Mesenchymal stem cell (in vitro differentiated cells and primary cell): ENCODE measurements around the gene CDYL.

Source experiments
- DNase-seq: peaks from one replicate; pipeline ENCODE4 v3.0.0-alpha.2; 2013
- H2AFZ ChIP-seq: one replicate; pipeline ENCODE4 v1.6.1; 2013; ENCODE audit warnings: low read depth, mild to moderate bottlenecking, control low read depth, inconsistent platforms, low read length, moderate library complexity
- H2AK5ac ChIP-seq: 2 replicates; pipeline ENCODE4 v1.6.1; 2013; ENCODE audit warnings: low read length, moderate library complexity, mild to moderate bottlenecking, inconsistent platforms; ENCODE audit not compliant: severe bottlenecking
- H2BK120ac ChIP-seq: one replicate; pipeline ENCODE4 v1.6.1; 2013; ENCODE audit warnings: low read depth, mild to moderate bottlenecking, inconsistent platforms, low read length, moderate library complexity
- H2BK12ac ChIP-seq, 2 experiments: one replicate each; pipeline ENCODE4 v1.6.1; 2013; ENCODE audit warnings: inconsistent platforms in 2 of 2, low read length in 2 of 2, mild to moderate bottlenecking in 2 of 2, moderate library complexity in 2 of 2, control low read depth in 1 of 2
- H2BK15ac ChIP-seq: one replicate; pipeline ENCODE4 v1.6.1; 2013; ENCODE audit warnings: mild to moderate bottlenecking, low read depth, inconsistent platforms; ENCODE audit not compliant: poor library complexity, severe bottlenecking
- H2BK5ac ChIP-seq: 2 replicates; pipeline ENCODE4 v1.6.1; 2013; ENCODE audit warnings: low read depth, mild to moderate bottlenecking, low read length, control low read depth, inconsistent platforms; ENCODE audit not compliant: poor library complexity, severe bottlenecking
- H3K14ac ChIP-seq, 2 experiments: one replicate each; pipeline ENCODE4 v1.6.1; 2013; ENCODE audit warnings: inconsistent platforms in 2 of 2, low read length in 2 of 2, control low read depth in 1 of 2, mild to moderate bottlenecking in 1 of 2, moderate library complexity in 1 of 2
- H3K18ac ChIP-seq, 2 experiments: one replicate each; pipeline ENCODE4 v1.6.1; 2013; ENCODE audit warnings: inconsistent platforms in 2 of 2, low read length in 2 of 2, control low read depth in 1 of 2, low read depth in 1 of 2, mild to moderate bottlenecking in 1 of 2
- H3K23ac ChIP-seq, 2 experiments: one replicate each; pipeline ENCODE4 v1.6.1; 2013; ENCODE audit warnings: inconsistent platforms in 2 of 2, low read length in 2 of 2, mild to moderate bottlenecking in 2 of 2, moderate library complexity in 2 of 2, control low read depth in 1 of 2
- H3K27ac ChIP-seq: 2 replicates; pipeline ENCODE4 v1.5.1; 2013; ENCODE audit warnings: mild to moderate bottlenecking, moderate library complexity, low read length, control low read depth, inconsistent platforms; ENCODE audit not compliant: poor library complexity, severe bottlenecking
- H3K27me3 ChIP-seq, 2 experiments: 2 replicates each; pipeline versions ENCODE4 v1.6.1 to v1.7.0; 2013; ENCODE audit warnings: low read length in 2 of 2, mild to moderate bottlenecking in 2 of 2, moderate library complexity in 2 of 2, control low read depth in 1 of 2, inconsistent platforms in 1 of 2; ENCODE audit not compliant: control insufficient read depth in 1 of 2, insufficient read depth in 1 of 2
- H3K36me3 ChIP-seq, 2 experiments: 2 replicates each; pipeline versions ENCODE4 v1.6.1 to v1.7.0; 2013; ENCODE audit warnings: low read length in 2 of 2, control low read depth in 1 of 2, inconsistent platforms in 1 of 2, low read depth in 1 of 2, mild to moderate bottlenecking in 1 of 2; ENCODE audit not compliant: insufficient read depth in 2 of 2, control insufficient read depth in 1 of 2
- H3K4ac ChIP-seq, 2 experiments: one replicate each; pipeline ENCODE4 v1.6.1; 2013; ENCODE audit warnings: inconsistent platforms in 2 of 2, low read length in 2 of 2, mild to moderate bottlenecking in 2 of 2, moderate library complexity in 2 of 2, control low read depth in 1 of 2, low read depth in 1 of 2
- H3K4me1 ChIP-seq: 2 replicates; pipeline ENCODE4 v1.6.1; 2013; ENCODE audit warnings: low read depth, low read length, control low read depth; ENCODE audit not compliant: control insufficient read depth, insufficient read depth
- H3K4me2 ChIP-seq: 2 replicates; pipeline ENCODE4 v1.6.1; 2013; ENCODE audit warnings: low read length, mild to moderate bottlenecking, inconsistent platforms; ENCODE audit not compliant: poor library complexity, severe bottlenecking
- H3K4me3 ChIP-seq, 2 experiments: 2 replicates each; pipeline versions ENCODE4 v1.5.1 to v1.7.0; 2013; ENCODE audit warnings: low read length in 2 of 2, mild to moderate bottlenecking in 2 of 2, control low read depth in 1 of 2, low read depth in 1 of 2; ENCODE audit not compliant: insufficient read depth in 1 of 2
- H3K79me1 ChIP-seq: replicated peaks from 2 replicates; pipeline ENCODE4 v1.6.1; 2013; ENCODE audit warnings: mild to moderate bottlenecking, control low read depth, low read length, inconsistent platforms; ENCODE audit not compliant: poor library complexity, severe bottlenecking
- H3K9ac ChIP-seq: 2 replicates; pipeline ENCODE4 v1.7.0; 2013; ENCODE audit warnings: mild to moderate bottlenecking, low read length, moderate library complexity
- H3K9me3 ChIP-seq: 2 replicates; pipeline ENCODE4 v1.7.0; 2013; ENCODE audit warnings: mild to moderate bottlenecking, low read length; ENCODE audit not compliant: control insufficient read depth
- H4K8ac ChIP-seq: one replicate; pipeline ENCODE4 v1.6.1; 2013; ENCODE audit warnings: inconsistent platforms, mild to moderate bottlenecking, low read length, moderate library complexity
- H4K91ac ChIP-seq: one replicate; pipeline ENCODE4 v1.6.1; 2013; ENCODE audit warnings: mild to moderate bottlenecking, low read length, inconsistent platforms
- WGBS: methylation state at CpG from one replicate; pipeline ENCODE4 v1.1.7; 2013; ENCODE audit warnings: mixed read lengths; 5-methylcytosine and 5-hydroxymethylcytosine counted together

CDYL gene

DNA sequence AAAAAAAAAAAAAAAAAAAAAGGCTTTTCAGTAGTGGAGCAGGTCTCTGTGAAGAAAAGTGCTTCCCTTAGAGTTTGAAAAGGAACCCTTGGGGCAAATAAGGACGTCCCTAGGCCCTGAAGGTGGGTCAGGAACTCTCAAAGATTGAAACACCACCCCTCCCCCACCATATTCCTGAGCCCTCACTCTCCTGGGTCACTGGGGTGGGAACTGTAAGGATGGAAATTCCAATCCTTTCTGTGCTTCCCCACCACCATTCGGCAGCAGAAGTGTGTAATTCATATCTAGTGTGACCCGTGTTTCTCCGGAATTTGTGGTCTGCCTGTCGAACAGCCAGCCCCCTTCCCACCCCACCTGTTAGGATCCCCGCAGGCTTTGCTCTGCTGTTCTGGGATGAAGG is 12.3 kb downstream of the CDYL start:
- Histone ChIP-seq H3K9me3 (no peaks in the 10 kb centered on the region), H2AK5ac (no peak overlapping the region), H2AFZ (no peak overlapping the region), H2BK5ac (no peak overlapping the region), H3K4me1 (peaks cover 11% of the 10 kb centered on the region), H4K91ac (no peak overlapping the region), H3K36me3 (no peaks in the 10 kb centered on the region), H3K4ac (no peak overlapping the region), H3K4me2 (no peak overlapping the region), H3K18ac (peak overlapping the region in 1 of 2 experiments; percentile 21), H3K27me3 (no peaks in the 10 kb centered on the region), H2BK15ac (no peak overlapping the region), H3K27ac (no peak overlapping the region), H3K23ac (no peak overlapping the region), H3K79me1 (peaks cover 42% of the 10 kb centered on the region), H3K9ac (no peak overlapping the region), H4K8ac (no peak overlapping the region), H2BK12ac (peak overlapping the region in 1 of 2 experiments; percentile 37), H2BK120ac (no peak overlapping the region), H3K4me3 (no peak overlapping the region), H3K14ac (peak overlapping the region in 1 of 2 experiments; percentile 56)
- no peak for DNase-seq
- 89% methylated on average over 5 of the region's 6 CpGs for WGBS

DNA sequence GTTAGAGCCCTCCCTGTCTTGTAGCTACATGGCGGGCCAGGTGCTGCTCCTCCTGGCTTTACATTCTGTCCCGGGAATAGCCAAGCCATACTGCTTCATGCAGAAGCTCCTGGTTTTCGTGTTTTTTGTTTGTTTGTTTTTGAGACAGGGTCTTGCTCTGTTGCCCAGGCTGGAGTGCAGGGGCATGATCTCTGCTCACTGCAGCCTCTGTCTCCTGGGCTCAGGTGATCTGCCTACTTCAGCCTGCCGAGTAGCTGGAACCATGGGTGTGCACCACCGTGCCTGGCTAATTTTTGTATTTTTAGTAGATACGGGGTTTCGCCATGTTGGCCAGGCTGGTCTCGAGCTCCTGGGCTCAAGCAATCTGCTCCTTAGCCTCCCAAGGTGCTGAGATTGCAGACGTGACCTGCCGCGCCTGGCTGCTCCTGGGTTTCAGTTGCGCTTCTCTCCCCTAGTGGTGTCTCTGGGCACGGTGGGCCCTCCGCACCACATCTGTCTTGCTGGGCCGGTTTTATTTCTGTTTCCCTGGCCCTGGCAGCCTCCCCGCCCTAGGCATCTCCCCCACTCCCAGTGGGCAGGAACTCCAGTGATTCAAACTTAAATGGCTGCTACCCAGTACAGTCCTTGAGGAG is 12.9 kb downstream of the CDYL start:
- no peak overlapping the region for H2BK15ac ChIP-seq
- no peak overlapping the region for H3K9ac ChIP-seq
- DNase-seq: no peak
- no peak overlapping the region for H3K23ac ChIP-seq
- H3K4me1 ChIP-seq: peaks cover 11% of the 10 kb centered on the region
- peak overlapping the region in 1 of 2 experiments; percentile 56 for H3K14ac ChIP-seq
- no peaks in the 10 kb centered on the region for H3K36me3 ChIP-seq
- H2BK120ac ChIP-seq: no peak overlapping the region
- no peak overlapping the region for H3K4ac ChIP-seq
- H2BK12ac ChIP-seq: peak overlapping the region in 1 of 2 experiments; percentile 37
- peak overlapping the region; percentile 63 for H4K91ac ChIP-seq
- H2BK5ac ChIP-seq: no peak overlapping the region
- peaks cover 45% of the 10 kb centered on the region for H3K79me1 ChIP-seq
- no peaks in the 10 kb centered on the region for H3K27me3 ChIP-seq
- peak overlapping the region in 1 of 2 experiments; percentile 30 for H3K18ac ChIP-seq
- H2AFZ ChIP-seq: no peak overlapping the region
- no peak overlapping the region for H4K8ac ChIP-seq
- no peak overlapping the region for H3K27ac ChIP-seq
- H3K4me3 ChIP-seq: no peak overlapping the region
- no peaks in the 10 kb centered on the region for H3K9me3 ChIP-seq
- WGBS: 78% methylated on average over 16 of the region's 16 CpGs
- H3K4me2 ChIP-seq: no peak overlapping the region
- H2AK5ac ChIP-seq: no peak overlapping the region

DNA sequence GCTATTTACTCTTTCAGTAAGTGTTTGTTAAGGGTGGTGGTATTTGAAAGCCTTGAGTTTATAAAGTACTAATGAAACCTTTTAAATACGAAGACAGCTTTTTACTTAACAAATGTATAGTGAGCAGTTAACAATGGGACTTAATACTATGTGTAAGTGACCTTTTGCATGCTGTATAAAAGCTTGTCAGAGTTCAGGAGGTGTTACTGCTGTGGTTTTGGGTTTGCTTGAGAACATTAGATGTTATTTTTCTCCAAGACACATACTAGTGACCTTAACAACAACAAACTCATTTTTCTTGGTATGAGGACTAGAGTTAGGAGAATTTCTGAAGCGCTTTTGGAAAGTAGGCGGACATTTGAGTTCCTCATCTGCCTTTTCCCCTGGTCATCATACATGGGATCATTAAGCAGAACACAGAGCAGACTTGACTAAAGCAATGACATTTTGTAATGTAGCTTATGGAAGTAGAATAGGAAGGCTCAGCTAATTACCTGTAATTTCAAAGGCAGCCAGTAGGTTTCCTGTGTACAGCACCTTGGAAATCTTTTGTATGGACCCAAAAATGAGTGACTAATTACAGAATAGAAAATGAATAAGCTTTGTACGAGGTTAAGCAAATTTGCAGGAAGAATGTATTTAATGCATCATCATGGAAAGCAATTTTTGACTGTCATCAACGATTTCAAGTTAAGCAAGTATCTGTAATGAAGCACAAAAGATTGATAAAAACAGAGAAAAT is 14.1 kb downstream of the CDYL start:
- Histone ChIP-seq H2BK12ac (no peak overlapping the region), H3K9me3 (no peaks in the 10 kb centered on the region), H3K23ac (no peak overlapping the region), H3K79me1 (peaks cover 41% of the 10 kb centered on the region), H2BK120ac (no peak overlapping the region), H2AK5ac (no peak overlapping the region), H3K27ac (no peak overlapping the region), H2BK15ac (no peak overlapping the region), H4K91ac (no peak overlapping the region), H3K27me3 (no peaks in the 10 kb centered on the region), H3K36me3 (no peaks in the 10 kb centered on the region), H4K8ac (no peak overlapping the region), H3K4ac (no peak overlapping the region), H2AFZ (no peak overlapping the region), H3K9ac (no peak overlapping the region), H2BK5ac (no peak overlapping the region), H3K14ac (no peak overlapping the region), H3K4me3 (no peak overlapping the region), H3K4me1 (peaks cover 11% of the 10 kb centered on the region), H3K4me2 (no peak overlapping the region), H3K18ac (no peak overlapping the region)
- no peak for DNase-seq
- WGBS: 92% methylated on average over 4 of the region's 5 CpGs

DNA sequence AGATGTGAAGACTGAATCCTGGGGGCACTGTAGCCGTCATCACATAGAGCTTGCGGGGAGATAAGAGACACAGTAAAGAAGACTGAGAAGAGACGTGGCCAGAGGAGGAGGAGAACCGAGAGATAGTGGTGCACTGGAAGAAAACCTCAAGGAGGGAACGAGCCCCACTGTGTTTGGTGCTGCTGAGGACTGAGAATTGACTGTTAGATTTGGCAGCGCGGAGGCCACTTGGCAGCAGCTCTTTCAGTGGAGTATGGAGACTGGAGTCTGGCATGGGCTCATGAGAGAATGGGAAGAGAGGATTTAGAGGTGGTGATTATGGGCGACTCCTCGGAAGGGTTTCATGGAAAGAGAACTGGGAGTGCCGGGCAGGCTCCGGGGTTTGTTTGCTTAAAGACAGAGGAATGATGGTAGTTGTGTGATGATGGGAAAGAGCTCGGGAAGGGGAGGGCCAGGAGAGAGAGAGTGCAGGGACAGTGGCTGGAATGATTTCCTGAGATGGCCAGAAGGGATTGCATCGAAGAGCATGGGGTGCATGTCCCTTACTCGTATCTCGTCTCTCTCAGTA is 18.0 kb downstream of the CDYL start:
- Histone ChIP-seq H2BK120ac (no peak overlapping the region), H3K9ac (no peak overlapping the region), H3K27me3 (no peaks in the 10 kb centered on the region), H3K27ac (no peak overlapping the region), H3K4me2 (no peak overlapping the region), H3K36me3 (no peaks in the 10 kb centered on the region), H3K4me1 (peaks cover 4% of the 10 kb centered on the region), H4K91ac (no peak overlapping the region), H3K4me3 (no peak overlapping the region), H3K23ac (no peak overlapping the region), H4K8ac (no peak overlapping the region), H2AK5ac (no peak overlapping the region), H3K18ac (no peak overlapping the region), H3K14ac (no peak overlapping the region), H2AFZ (no peak overlapping the region), H2BK15ac (no peak overlapping the region), H3K9me3 (no peaks in the 10 kb centered on the region), H2BK12ac (no peak overlapping the region), H2BK5ac (no peak overlapping the region), H3K79me1 (peaks cover 20% of the 10 kb centered on the region), H3K4ac (no peak overlapping the region)
- 80% methylated on average over 15 of the region's 15 CpGs for WGBS
- no peak for DNase-seq
